NCI-H2081 (cell line): ENCODE data around the gene DSCAML1.
"Not testable (repeated sequence)": the region's sequence is repeated elsewhere in the genome, so short reads cannot be mapped to it uniquely, and the experiment has no call there.

Source experiments
- DNase-seq, 2 experiments: peaks; one replicate each; lab custom pipeline; 2025; lab: John Stamatoyannopoulos, UW

Gene DSCAML1

DNA sequence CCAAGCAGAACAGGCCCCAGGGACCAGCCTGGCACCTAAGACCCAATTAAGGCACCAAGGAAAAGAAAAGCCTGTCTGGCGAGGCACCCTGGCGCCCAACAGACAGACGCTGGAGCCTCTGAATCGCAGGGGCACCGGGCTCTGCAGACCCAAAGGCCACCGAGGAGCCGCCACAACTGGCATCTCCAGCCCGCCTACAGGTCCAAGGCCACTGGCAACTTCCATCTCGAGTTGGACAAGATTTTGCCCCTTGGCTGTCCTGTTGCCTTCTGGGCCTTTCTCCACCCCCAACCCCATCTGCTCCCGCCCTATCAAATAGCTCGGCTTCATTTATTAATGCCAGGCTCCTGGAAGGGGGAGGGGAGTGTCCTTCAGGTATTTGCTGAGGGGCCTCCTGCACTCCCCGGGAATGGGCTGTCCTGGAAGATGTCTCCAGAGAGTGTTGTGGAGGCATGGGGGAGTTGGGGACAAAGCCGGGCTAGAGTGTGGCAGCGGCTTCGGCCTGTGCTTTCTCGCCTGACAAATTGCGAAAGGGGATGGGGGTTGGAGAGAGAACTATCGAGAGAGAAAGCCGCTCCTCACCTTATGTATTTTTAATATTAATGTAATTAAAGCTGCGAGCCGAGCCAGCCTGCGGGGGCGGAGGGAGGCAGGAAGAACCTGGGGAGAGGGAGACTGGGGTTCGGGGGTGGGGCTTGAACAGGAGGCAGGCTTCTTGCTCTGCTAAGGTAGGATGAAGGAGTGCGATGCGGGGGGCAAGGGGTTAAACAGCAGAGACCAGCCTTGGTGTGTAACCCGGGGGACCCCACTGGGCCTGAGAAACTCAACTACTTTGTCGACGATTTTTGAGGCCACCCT, 2.0 kb downstream of the DSCAML1 start:
- no peak for DNase-seq

DNA sequence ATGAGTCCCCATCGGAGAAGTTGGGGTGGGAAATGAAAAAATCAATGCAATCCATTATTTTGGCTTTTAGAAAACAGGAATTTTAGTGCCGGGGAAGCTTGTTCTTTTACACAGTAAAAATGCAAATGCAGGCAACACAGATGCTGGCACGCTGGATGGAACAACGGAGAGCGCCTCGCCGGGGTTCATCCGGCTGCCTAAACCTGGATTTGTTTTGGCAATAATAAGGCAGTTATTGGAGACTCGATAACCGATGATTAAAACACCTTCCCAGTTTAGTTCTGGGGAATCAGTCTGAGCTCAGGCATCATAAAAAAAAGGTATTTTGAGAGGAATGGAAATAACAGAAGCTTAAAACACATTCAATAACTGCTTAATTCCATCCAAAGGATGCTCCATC, 2.9 kb downstream of the DSCAML1 start:
- no peak for DNase-seq

DNA sequence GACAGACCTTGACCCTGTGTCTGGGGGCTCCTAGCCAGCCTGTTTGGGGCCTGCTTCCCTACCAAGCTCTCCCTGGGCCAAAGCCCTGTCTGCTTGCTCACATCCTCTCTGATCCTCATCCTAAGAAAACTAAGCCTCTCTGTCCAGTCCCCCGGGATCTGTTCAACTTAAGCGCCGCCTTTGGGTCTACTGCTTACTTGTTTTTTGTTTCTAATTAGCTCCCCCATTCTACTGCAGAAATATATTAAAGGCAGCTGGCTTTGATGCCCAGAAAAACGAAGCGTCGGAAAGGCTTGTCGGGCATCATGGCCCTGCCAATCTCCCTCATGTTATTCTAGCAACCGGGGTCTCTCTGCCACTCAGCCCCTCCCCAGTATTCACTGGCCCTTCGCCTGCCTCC, 3.4 kb downstream of the DSCAML1 start:
- no peak for DNase-seq

DNA sequence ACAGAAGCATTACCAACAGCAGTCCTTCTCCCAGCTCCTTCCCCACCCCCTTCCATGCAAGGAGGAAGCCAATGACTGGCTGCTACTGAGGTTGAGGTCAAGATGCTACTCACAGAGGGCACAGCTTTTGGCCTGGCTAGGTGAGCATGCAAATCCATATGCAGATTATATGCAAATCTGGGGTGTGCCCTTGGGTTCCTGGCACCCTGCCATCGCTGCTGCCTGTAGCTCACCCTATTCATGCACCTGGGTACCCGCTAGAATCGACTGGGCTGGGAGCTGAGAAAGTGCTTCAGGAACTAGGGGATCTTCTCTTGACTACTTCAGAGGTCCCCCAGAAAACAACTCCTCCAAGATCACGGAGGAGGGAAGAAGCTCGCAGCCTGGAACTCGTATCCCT, 4.0 kb downstream of the DSCAML1 start:
- DNase-seq: no peak

DNA sequence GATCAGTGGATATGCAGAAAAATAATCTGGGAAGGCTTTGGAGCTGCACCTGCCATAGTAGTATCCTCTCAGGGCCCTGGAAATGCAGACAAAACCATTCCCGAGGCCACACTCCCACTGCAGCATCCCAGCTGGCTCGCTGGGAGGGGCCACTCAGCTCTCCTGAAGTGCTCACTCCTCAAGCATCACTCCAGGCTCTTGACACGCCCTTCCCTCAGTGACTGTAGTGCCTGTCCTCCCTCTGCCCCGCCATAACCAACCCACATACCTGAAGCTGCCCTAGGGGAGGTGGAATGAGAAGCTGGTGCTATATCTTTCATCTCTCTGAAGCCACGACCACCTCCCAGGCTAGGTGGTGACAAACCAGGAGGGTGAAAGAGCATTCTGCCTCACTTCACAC, 4.8 kb downstream of the DSCAML1 start:
- no peak for DNase-seq

DNA sequence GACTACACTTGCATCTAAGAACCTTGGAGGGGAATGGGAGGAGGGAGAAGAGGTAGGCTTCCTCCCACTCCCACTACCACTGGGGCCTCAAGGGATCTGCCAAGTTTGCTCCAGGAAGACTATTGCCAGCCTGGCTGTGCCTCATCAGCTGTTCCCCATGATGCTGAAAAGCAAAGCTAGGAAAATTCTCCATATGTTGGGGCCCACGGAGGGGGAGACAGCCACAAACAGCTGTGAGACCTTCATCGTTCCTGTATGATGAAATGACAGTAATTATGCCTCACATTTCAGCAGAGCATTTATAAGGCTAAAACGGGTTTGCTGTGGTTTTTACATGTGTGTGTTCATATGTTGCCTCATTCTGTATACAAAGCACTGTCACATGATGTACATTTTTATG, 6.7 kb downstream of the DSCAML1 start:
- DNase-seq: no peak

DNA sequence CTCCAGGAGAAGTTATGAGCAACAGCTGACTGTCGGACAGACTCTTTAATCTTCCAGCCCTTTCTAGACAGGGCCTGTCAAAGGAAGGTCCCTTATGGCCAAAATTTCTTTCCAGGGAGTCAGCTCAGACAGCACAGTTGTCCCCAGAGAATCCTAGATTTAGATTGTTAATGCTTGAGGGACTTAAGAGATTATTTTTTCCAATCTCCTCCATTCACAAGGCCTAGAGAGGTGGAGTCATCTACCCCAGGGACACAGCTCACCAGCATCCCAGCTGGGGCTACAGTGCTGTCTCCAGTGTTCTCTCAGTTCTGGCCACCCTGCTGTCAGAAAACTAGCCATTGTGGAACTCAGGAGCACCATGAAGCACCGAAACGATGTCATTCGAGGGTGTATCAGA, 7.8 kb downstream of the DSCAML1 start:
- DNase-seq: no peak

DNA sequence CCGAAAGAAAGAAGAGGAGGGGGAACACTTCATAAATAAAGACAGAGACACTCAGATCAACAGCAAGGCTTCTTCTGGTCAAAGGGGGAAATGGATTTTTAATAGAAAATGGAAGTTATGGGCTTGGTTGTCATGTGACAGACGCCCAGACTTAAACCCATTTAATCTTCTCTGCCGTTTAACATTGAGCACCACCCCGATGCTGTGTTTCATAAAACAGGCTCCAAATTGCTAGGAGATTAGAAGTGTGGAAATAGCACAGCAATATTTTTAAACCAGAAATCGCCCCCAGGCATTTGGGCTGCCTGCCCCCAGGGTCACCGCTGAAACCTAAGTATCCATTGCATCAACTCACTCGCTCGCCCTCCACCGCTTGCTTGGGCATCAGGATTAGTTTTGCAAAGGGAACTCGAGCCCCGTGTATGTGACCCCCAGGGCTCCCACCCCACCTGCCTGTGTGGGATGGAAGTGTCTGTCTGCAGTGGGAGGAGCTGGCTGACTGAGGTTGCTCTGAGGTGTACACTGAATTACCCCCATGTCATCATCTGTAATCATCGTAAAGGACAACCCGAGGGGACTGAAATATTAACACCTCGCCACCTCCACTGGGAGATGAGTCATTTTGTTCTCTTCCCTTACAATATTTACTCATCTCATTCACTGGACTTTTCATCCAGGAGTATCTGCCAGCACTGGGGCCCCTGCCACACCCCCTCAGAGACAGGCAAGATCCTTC, 10.7 kb downstream of the DSCAML1 start:
- peak in 1 of 2 experiments; percentile 27 for DNase-seq

DNA sequence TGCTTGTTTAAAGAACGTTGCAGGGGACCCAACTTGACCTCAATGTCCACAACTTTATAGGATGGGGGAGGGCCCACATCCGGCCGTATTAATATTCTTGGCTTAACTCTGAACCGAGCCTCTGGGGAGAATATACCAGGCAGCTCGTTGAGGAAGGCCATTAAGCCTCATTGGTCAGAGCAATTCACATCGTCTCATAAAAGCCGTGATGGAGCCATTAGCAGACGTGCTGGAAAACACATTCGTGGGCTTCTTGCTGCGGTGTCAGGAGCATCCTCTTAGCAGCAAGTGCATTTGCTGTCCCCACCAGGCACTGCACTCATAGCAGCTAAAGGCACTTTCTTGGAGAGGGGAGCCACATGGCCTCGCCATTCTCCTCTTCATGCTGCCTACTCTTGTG, 14.9 kb downstream of the DSCAML1 start:
- no peak for DNase-seq

DNA sequence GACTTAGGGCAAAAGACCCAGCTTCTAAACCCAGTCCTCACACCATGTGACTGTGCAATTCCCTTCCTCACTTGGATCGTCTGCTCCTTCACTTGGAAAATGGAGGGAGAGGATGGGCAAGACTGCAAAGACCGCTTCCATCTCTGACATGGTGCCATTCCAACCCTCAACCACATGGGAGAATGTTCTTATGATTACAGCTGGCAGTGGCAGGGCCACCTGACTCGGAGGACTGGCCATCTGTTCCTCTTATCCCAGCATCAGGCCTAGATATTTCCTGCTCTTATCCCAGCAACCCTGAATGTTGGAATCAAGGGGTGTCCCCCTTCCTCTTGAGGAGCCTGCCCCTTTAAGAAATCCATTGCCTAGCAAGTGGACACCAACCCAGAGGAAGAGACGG, 15.4 kb downstream of the DSCAML1 start:
- no peak for DNase-seq

DNA sequence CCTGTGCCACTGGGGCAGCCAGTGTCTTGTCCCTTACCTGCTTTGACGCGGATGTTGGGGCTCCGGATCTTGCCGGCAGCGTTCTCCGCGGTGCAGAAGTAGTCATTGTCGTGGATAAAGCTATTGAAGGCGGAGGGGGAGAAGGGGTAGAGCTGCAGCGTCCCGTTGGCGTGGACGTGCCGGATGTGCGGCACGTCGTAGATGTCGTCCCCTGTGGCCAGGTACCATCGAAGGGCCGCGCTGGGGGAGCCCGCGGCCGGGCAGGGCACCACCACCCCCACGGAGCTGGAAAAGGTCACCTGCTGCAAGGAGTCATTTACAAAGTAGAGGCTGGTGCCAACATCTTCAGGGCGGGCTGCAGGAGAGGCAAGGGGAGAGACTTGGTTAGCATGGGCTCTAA, 16.6 kb downstream of the DSCAML1 start:
- DNase-seq: no peak

DNA sequence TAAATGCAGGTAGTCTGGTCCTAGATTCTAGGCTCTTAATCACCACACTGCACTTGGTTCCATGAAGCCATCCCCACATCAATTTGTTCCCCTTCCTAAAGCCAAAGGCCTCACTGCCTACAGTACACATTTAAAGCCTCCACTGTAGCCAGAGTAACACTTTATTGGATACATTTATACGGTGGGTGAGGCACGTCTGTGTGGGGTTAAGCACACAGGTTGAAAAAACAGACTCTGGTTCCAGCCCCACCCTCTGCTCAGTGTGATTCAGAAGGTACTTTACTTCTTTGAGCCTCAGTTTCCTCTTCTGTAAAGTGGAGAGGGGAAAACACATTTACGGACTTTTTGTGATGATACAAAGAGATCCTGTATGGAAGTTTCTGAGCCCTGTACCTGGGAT, 22.5 kb downstream of the DSCAML1 start:
- DNase-seq: no peak

DNA sequence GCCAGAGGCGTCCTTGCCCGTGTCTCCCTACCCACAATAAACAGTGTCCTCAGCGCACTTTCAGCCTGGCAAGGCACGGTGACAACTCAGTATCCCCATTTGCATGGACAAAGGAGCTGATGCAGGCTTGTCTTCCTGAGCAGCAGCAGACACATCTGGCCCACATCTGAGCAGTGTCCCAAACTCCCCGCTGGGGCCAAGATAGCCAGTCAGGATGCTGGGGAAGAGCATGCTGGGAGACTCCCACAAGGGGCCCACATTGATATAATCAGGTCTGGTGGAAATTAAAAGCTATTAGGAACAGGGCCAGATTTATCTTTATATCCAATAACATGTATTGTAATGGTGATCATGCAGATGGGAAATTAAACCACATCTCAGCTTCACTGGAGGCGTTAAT, 24.7 kb downstream of the DSCAML1 start:
- DNase-seq: no peak

DNA sequence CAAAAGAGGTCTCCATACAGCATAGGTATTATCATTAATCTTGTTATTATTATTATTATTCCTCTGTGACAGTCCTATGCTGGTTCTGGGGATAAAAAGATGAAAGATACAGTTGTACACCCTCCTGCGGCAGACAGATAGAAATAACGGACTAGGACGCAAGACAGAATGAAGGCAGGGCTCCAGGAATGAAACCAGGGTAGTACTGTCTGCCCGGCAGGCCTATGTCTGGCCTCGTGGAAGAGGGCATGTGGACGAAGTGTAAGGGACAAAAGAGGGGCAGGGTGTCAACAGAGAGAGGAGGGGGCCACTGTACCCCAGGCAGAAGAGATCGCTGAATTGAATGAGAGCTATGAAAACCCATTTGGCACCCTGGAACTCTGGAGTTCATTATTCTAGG, 25.2 kb downstream of the DSCAML1 start:
- no peak for DNase-seq

DNA sequence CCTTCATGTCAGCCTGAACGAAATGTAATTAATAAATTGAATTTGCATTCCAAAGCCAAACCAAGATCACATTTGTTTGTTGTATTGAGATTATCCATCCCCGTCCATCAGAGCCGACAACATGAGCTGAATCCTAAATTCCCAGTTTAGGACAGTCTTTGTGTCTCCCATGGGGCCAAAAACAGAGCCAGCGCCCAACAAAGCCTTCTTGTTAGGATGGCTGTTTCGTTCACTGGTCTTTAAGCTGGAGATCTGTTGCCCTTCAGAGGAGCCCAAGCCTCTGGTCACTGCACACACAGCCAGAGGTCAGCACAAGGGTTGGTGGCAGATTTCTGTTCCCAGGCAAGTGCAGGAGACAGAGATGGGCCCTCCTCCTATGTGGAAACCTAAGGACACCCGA, 25.8 kb downstream of the DSCAML1 start:
- no peak for DNase-seq

DNA sequence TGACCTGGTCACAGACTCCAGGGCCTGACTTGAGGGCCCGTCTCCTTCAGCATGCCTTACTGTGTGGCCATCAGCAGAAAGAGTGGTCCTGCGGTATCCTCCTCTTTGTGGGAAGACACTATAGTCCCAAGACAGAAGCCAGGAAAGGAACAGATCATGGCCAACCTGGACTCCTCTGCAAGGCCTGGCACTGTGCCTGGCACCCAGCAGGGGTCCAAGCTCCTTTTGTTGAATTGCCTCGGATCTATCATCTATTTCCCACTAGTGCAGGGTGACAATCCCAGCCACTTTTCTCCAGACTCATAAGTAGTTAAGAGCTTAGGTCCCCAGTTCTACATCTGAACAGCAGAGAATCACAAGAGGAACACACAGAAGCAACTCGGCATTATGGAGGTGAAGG, 27.0 kb downstream of the DSCAML1 start:
- DNase-seq: peak in 1 of 2 experiments; percentile 29

DNA sequence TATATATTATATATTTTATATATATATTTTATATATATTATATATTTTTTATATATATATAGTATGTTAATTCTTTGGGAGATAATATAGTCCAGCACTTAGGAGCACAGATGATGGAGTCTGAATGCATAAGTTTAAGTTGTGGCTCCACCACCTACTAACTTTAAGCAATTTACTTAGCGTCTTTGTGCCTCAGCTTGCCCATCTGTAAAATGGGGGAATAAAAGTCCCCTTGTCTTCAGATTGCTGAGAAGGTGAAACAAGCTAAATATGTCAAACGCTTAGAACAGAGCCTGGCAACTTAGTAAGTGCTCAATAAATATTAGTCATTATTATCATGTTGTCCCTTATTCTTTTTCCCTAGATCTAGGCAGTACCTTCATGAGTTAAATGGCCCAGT, 27.5 kb downstream of the DSCAML1 start:
- DNase-seq: no peak

DNA sequence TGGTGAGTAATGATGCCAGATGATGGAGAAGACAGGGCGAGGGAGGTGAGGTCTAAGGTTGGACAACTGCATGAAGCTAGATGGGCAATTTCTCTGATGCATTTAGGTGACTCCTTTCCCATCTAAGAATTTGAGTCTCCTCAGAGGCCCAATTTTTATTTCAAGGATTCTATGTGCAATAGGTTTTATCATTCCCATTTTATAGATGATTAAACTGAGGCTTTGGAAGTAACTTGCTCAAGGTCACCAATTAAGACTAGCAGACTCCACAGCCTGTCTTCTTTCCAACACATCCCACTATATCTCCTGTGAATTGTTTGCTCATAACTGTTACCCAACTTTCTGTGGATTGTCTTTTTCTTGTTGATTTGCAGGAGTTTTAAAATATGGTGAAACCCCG, 28.5 kb downstream of the DSCAML1 start:
- DNase-seq: no peak

DNA sequence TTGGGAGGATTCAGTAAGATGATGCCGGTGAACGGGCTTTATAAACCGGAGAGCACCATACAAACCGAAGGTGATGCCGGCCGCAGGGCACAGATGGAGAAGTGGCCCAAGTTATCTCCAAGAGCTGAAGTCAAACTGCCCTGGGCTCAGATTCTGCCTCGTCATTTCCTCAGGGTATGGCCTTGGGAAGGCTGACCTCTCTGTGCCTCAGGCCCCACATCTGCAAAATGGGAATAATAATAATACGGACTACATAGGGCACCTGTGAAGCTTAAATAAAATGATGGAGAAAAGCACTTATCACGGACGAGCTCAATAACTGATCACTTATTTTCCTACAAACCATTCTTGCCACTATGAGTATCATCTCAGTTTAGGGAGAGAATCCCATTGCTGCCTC, 29.9 kb downstream of the DSCAML1 start:
- no peak for DNase-seq

DNA sequence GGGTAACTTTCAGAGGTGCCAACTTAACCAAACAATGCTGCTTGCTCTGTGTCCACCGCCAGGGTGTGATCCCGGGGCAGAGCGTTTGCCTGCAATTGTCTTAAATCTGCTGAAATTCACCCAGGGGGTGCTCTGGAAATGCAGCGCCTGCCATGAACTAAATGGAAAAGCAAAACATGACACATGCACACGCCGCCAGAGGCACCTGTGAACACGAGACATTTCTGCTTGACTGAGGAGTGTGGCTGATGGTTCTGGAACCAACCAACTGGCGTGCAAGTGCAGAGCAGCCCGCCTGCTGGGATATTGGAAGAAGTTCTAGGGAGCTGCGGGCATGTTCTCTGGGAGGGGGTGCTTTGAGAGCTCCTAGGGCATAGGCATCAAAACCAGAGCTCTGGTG, 30.4 kb downstream of the DSCAML1 start:
- peak in 1 of 2 experiments; percentile 60 for DNase-seq

DNA sequence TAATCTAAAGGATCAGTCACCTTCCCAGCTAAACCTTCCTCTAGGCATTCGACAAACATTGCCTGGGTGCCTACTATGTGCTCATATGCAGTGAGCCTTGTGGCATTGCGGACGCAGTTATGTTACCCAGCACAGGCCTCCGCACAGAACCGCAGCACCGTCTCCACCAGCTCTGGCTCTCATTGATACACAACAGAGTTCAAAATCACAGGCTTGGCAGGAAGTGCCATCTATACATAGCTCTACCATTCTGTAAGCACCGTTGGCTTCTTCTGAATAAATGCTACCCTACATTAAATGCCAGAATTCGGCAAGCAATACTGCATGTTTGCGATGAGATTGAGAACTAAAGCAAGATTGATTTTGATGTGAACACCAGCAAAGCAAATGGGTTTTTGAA, 31.0 kb downstream of the DSCAML1 start:
- peak in 1 of 2 experiments; percentile 83 for DNase-seq

DNA sequence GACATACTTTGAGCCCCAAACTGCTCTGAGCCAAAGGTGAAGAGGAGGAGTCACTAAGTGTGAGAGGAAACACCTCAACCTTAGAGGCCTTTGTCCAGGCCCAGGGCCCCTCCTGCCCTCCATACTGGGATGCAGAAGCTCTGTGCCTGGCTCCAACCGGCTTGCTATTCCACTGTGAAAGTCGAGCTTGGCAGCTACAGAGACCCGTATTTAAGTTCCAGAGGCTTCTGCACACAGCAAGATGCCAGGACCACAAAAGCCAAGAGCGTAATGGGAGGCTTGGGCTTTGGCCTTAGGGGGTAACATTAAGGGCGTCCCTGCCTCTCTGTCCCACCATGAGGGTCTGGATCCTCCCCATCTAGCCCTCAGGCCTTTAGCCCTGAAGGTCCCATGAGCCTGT, 31.9 kb downstream of the DSCAML1 start:
- DNase-seq: no peak

DNA sequence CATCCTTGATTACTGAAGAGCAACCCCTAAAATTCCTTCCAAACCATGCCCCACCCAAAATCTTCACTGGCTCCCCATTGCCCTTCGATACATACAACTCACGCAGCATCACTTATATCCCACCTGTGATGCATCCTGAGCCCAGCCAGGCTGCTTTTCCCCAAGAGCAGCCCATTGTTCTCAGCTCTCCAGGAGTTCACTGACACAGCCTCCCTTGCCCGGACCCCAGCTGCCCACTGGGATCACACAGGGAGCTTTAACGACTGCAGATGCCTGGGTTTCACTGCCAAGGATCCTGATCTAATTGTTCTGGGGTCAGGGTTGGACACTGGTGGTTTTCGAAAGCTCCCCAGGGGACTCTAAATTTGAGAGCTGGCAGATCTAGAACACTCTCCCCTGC, 33.6 kb downstream of the DSCAML1 start:
- not testable (repeated sequence) for DNase-seq

DNA sequence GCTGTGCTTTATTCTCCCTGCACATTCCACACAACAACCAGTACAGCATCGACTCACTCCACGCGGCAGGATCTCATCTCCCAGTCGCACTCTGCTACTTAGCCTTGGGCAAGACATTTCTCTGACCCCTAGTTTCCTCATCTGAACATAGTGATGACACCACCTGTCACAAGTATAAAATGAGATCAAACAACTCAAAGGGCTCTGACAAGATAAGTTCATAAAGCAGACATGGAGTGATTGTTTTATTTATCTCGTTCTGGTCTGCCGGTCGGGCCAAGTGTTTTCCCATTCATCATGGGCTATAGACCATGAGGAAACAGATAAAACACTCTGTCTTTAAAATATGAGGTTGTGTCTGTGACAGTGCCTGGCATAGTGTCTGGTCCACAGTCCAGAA, 35.0 kb downstream of the DSCAML1 start:
- DNase-seq: no peak
